DMS153 treated with DMSO at 0.1 percent for 48 hours (cell line): Measurements from ENCODE around the gene TOB2.
"Not testable (repeated sequence)": the region's sequence is repeated elsewhere in the genome, so short reads cannot be mapped to it uniquely, and the experiment has no call there.

Experiments
- DNase-seq: peaks from one replicate; lab custom pipeline; 2025; ENCODE audit not compliant: unreplicated experiment; lab: John Stamatoyannopoulos, UW

TOB2 gene

DNA sequence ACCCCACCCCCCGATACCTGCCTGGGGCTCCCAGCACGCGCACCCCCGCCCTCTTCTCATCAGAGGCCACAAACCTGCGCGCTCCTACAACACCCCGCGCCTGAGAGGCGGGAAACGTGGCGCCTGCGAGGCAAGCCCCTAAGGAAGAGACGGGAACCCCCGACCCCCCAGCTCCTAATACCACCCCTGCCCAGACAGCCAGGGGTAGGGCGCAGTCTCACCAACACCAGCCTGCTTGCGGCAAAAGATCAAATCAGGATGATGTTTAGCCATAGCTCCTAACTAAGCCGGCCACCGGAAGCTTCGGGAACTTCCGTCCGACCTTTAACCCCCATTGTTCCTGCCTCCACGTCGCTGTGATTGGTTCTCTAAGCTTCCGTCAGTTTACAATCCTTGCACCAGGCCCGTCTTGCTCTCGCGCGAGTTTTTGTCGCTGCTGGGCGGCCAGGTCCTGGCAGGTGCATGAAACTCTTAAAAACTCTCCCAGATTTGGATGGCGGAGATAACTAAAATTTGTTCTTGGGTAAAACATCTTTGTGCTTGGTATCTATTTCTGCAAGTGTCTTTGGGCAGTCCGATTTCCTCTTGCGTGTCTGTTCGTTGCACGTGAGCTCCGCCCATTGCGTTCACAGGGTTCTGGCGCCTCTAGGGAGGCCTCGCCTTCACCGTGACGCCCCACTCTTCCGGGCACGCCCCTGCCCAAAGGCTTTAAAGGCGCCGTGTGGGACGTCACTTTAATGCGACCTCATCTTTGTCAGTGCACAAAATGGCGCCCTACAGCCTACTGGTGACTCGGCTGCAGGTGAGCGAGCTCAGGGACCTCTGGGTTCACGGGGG lies 22.0 kb upstream of the TOB2 start, which contains the start of the genes ACO2 and PHF5A:
ACO2 (plus strand) TSS at position 737 of the 837 bp plus-strand sequence; CDS start at position 767, 30 bp downstream.
PHF5A (minus strand) TSS at position 312 of the 837 bp plus-strand sequence; CDS start at position 273, 39 bp downstream.
- DNase-seq: peak; percentile 99

DNA sequence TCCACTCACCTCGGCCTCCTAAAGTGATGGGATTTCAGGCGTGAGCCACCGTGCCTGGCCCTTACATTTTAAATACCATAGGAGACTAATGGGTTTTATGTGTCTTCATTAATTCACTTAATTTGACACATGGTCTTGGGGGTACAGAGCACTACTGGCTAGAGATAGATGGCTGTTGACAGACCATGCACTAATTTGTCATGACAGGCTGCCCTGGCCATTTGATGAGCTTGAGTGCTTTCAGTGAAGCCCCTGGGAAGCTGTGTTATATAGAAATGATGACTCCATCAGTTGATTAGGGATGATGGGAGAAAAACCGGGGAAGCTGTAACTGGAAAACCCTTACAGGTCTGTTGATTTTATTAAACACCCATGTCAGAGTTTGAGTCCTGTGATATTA lies 15.3 kb upstream of the TOB2 start:
- DNase-seq: no peak

DNA sequence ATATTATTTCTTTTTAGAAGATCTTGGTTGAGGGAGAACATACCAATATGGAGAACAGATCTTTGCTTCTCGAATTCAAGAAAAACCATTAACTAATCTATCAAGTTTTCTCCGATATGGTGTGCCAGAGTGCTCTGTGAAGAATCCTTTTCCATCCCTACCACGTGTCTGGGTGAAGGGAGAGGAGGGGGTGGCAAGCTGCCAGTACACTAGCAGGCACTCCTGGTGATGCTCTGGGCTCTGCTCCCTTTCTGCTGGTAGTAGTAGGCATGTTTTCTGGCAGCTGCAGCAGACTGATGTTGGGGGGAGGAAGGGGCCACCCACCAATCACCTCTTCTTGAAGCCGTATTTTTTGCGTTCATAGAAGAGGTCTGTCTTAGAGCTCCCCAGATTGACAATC lies 13.5 kb upstream of the TOB2 start:
- DNase-seq: not testable (repeated sequence)

DNA sequence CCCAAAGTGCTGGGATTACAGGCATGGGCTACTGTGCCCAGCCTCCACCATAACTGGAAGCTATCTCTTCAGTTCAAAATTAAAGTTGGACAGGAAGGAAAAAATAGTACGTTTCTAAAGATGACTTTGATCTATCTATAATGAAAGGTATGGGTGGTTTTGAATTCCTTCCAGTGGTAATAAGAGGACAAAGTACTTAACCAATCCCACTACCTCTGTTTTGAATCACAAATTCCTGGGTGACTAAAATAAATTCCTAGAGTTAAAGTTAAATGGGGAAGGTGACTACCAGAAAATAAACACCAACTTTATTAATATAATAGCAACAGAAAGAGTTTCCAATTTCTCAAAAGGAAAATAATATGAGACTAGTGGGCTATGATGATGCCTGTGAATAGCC lies 12.8 kb upstream of the TOB2 start:
- DNase-seq: no peak

DNA sequence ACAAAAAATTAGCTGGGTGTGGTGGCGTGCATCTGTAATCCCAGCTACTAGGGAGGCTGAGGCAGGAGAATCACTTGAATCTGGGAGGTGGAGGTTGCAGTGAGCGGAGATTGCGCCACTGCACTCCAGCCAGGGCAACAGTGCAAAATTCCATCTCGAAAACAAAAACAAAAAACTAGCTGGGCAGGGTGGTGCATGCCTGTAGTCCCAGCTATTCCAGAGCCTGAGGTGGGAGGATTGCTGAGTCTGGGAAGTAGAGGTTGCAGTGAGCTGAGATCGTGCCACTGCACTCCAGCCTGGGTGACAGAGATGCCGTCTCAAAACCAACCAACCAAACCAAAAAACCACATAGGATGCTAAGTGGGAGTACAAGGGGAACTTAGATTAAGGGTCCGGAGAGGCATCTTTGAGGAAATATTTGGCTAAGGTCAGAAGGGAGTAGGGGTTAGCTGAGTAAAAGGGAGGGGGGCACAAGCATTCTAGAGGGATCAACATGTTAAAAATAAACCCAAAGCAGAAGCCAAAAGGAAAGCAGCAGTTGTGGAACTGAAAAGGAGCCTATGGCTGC lies 11.6 kb upstream of the TOB2 start:
- no peak for DNase-seq

DNA sequence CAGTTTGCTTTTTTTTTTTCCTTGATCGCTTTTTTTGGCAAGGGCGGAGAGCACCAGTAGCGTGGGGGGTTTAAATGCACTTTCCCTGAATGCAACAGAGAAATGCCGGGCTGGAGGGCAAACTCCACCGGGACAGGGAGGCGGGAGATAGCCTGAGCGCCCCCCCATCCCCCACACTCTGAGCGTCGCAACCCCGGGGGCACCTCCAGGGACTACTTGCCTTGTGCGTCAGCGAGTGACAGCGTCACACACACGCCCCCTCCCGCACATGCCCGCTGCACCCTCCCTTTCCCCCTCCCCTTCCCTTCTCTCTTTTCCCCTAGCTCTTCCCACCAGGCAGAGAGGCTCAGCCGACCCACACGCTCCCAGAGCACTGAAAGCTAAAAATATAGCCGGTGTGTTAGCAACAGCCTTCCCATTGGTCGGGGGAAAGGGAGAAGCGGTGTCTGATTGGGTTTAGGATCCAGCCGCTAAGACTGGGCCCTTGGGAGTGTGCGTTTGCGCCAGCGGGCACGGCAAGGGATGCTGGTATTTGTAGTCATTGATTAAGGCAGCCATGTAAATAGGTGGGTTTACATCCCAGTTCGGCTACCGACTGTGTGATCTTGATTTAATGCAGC lies 1.7 kb upstream of the TOB2 start:
- DNase-seq: peak; percentile 98

DNA sequence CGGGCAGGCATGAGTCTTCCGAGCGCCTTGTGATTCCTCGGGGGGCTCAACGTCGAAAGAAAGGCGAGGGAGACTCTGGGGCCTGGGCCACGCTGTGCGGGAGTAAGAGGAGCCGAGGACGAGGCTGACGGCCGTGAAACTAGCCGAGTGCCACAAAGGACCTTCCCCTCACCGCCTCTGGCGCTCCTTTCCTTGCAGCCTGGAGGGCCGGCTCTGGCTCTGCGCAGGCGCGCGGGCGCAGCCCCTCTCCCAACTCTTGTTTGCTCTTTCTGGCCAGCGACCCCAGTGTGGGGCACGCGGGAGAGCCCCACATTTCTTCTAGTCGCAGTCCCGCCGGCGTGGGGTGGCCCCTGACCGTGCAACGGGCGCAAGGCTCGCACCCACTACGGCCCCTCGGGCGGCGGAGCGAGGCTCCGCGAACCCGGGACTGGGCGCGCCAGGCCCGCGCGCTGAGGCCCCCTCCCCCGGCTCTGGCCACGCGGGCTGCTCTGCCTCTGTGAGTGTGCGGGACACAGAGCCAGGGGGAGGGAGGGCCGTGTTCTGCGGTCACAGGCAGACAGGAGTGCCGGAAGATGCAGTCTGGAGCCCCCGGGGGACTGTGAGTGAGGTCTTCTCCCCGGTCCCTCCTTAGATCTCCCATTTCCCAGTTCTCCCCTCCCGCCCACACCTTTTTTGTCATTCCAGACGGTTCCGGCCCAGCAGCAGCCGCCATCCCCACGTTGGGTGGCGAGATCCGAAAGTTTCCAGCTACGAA lies 1.0 kb upstream of the TOB2 start:
- DNase-seq: peak; percentile 11

DNA sequence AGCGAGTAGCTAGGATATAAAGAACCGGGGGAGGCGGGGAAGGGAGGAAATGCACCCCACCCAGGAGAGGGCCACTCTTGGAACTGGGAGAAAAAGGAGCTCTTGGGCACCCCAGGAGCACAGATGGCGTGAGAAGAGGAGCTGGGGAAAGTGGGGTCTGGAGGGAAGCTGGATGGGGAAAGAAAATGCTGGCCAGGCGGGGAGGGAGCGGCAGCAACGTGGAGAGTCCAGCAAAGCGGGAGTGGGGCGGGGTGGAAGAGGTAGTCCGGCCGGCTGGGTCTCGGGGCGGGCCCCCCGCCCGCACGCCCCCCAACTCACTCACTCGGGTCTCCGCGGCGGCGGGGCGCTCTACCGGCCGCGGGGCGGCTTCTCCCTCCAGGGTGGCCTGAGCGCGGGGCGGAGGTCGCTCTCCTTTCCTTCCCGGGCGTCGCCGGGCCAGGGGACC lies 522 bp downstream of the TOB2 start:
- no peak for DNase-seq

DNA sequence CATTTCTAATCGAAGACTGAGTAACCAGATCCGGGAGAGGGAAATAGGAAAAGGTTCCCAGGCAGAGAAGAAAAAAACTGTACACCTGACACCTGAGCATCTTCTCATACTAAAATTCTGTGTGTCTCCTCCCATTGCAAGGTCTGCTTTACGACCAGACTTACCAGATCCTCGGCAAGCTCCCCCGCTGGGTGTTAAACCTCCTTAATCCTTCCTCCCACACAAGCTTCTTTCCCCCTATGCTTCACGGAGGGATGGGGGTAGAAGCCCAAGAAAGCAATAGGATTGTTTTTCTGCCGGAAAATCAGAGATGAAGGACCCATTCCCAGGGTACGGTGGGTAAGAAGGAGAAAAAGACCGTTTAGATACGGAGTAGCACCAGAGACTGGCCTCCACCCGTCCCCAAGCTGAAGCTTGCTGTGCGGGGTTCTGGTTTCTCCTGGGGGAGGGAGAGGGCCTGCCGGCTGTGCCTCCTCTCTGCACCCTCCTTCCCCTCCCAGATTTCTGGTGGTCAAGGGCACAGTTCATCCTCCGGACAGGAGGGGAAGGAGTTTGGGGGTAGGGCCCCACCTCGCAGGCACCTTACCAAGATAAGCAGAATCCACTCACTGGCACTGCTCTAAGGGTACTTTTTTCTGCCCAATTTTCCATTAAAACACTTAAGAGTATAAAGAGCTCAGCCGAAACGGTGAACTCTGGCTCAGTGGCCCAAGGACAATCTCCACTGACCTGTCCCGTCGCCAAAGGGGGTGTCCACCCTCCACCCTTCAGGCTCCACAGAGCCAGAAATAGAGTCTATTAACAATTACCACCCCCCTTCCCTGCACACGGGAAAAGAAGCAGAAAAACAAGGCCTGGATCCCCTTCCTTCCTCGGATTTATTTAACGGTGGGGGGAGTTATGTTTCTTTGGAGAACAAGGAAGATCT lies 1.2 kb downstream of the TOB2 start:
- DNase-seq: peak; percentile 36

DNA sequence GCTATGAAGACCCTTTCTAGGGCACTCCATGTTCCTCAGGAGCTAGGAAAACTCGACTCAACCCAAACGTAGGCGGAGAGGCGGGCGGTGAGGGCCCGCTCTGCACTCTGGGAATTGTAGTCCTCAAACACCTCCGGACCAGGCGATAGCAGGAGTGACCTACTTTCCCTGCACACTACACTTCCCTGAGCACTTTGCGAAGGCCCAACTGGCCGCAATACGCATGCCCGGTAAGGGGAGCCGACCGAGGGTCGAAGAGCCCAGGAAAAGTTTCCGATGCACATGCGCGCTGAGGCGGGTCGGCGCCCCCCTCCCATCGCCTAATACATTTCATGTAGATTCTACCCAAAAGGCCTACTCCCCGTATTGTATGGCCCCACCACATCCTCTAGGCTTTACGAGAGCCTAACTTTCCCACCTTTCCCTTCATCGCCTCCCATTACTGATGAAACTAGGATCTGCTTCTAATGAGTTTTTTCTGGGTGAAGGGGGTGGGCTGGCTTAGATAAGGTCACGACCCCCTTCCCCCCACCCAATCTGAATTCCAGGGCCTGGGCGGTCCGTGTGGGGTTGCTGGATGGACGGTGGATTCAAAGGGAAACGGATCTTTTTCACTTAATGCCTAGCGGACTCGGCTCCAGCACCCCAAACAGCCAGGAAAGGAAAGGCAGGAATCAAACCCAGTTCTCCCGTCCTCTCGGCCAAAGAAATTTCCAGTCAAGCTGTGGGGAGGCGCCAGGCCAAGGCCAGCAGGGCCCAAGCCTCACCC lies 2.1 kb downstream of the TOB2 start:
- peak; percentile 94 for DNase-seq

DNA sequence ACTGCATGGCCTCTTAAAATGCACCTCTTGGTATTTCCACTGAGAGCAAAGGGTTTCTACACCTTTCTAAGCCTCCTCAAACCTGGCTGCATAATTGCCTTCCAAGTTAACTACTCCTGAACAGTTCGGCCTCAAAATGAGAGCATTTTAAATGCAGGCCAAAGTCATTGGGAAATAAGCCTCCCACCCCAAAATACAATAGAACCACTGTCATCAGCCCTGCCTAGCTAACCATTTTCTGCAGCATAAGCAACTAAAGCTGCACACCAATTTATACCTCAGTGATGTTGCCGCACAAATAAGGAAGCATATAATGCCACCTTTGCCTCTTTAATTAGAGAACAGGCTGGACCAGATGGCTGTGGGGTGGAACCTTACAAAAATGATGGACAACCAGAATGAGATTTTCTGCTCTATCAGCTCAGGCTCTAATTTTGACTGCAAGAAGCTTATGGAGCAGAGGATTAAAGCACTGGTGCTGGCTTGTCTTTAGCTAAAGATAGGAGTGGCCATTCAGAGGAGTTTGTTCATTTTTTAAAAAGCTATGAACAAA lies 4.3 kb downstream of the TOB2 start:
- DNase-seq: no peak

DNA sequence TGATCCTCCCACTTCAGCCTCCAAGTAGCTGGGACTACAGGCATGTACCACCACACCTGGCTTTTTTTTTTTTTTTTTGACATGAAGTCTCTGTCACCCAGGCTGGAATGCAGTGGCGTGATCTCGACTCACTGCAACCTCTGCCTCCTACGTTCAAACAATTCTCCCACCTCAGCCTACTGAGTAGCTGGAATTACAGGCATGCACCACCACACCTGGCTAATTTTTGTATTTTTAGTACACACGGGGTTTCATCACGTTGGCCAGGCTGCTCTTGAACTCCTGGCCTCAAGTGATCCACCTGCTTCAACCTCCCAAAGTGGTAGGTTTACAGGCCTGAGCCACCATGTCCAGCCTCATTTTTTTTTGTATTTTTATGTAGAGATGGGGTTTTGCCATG lies 6.1 kb downstream of the TOB2 start:
- DNase-seq: not testable (repeated sequence)

DNA sequence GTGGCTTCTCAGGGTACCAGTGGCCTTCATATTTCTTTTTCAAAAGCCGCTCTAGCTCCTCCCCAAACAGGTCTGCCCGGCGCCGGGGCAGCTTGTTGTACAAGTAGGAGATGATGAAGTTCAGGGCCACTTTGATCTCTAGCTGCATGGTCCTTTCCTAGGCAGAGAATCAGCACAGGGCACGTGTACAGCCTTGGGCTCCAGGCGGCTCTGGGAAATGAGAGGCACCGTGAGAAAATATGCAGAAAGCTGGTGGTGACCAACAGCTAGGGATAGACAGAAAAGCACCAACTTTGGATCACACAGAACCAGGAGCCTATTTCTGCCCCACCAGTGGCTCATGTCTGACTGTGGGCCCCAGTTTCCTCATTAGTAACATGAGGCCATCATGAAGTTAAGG lies 9.4 kb downstream of the TOB2 start:
- no peak for DNase-seq

DNA sequence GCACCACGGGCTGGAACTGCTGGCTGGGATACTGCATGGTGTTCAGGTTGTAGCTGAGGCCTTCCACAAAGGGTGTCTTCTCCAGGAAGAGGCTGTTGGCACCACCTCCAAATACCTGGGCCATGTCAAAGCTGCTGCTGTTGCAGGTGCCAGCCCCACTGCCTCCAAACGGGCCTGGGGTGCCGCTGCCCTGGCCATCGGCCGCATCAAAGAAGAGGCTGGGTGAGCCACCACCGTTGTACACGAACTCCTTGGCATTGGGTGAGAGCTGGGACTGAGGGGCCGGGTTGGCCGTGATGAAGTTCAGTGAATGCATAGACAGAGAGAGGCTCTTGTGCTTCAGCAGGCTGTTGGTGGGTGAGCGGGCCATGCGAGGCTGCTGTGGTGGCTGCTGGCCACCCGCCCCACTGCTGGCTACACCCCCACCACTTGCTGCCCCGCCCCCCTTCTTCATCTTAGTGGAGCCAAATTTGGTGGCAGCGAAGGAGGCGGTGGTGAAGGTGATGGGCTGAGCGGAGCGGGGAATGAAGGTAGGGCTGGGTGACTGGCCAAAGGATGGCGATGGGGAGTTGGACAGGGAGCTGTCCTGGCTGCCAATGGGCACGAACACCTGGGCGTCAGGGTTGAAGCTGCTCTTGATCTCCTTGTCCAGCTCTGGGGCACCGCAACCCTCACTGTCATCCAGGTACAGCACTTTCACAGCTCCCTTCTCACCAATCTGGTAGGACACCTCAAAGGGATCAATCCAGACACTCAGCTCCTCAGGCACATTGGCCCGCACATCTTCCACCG lies 10.1 kb downstream of the TOB2 start:
- no peak for DNase-seq

DNA sequence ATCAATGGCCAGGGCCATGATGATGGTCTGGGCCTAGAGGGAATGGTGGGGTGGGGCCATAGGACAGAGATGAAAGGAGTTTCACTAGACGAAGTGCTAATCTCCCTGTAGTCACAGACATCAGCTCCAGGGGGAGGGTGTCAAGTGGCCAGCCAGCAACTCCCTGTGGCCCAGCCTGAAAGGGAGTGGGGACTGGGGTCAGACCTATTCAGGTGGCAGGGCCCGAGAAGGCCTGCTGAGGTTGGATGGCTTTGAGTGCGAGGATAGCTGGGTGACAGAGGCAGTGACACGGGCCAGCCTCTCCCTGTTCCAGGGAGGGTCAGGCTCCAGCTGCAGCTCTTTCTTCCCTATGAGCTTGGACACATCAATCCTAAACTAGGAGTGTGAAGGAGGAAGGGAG lies 11.0 kb downstream of the TOB2 start:
- DNase-seq: no peak

DNA sequence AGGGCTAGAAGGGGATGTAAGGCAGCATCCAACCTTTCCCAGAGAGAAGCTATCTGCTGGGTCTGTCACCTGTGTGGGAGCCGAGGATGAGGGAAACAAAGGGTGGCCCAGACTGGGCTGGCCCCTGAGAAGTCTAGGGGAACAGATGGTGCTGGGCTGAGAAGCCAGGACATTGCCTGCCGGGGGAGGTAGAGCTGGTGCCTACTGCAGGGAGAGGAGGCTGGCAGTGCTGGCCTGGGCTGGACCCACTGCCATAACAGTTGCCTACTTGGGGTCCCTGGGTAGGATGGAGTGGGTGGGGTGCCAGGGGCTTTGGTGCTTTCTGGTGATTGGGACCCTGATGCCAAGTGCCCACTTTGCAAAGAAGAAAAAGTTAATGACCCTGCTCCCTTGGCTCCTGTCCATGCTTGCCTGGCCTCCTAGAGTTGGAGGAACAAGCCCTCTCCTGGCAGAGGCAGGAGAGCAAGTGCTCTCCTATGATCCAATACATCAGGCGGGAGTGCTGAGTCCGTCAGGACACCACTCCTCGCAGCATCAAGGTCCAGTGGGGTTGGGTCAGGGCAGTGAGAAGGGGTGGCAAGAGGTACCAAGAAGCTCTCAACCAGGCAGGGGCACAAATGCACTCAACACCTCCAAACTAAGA lies 12.1 kb downstream of the TOB2 start:
- not testable (repeated sequence) for DNase-seq

DNA sequence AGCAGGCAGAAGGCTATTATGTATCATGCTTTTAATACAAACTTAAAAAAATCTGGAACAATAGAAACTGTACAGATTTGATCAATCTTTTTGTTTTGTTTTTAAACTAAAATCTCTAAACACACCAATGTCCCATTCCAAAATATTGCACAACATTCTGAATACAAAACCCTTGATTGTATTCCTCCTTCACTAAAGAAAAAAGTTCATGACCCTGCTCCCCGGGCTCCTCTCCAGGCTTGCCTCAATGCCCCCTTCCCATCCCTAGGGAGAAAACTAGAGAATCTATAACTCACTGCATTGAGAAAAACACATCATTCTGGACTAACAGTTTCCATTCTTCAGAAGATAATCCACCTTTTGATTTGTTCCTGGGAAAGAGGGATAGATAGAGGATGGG lies 13.1 kb downstream of the TOB2 start:
- DNase-seq: not testable (repeated sequence)

DNA sequence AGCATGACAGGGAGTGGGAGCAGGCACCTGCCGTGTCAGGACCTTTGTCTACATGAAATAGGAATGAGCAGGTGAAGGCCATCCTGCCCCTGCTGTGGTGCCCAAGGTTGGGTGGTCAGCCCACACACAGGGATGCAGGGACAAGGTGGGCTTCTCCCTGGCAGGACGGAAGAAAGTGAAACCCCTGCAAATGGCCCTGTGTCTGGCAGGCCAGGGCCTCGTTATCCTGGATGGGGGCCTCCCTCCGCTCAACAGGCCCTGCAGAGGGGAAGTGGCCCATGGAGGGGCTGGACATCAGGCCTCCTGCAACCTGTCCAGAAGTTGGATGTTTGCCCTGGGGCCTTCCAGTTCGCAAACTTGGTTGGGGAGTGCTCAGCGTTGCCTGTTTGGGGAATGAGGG lies 14.9 kb downstream of the TOB2 start:
- DNase-seq: no peak
